Stimulated activated CD8-positive, alpha-beta memory T cell treated with anti-CD3 and anti-CD28 coated beads, Interleukin-12 subunit alpha, Interleukin-12 subunit beta, amount 100 ng/mL, for 24 hours (primary cell): Measurements from ENCODE around the gene ZC3HAV1.
"Not testable (repeated sequence)": the region's sequence is repeated elsewhere in the genome, so short reads cannot be mapped to it uniquely, and the experiment has no call there.

Source experiments
- DNase-seq: peaks from one replicate; pipeline ENCODE4 v3.0.0-alpha.2; 2020; ENCODE audit errors: extremely low read depth

The ZC3HAV1 gene

GRCh38 chr7:139086454-139086853 is 23.1 kb downstream of the ZC3HAV1 start:
- no peak for DNase-seq

GRCh38 chr7:139084709-139085108 is 24.8 kb downstream of the ZC3HAV1 start:
- DNase-seq = no peak

GRCh38 chr7:139081584-139081983 is 27.9 kb downstream of the ZC3HAV1 start:
- DNase-seq = no peak

GRCh38 chr7:139080905-139081304 is 28.6 kb downstream of the ZC3HAV1 start:
- DNase-seq = no peak

- no peak for DNase-seq
Measured at GRCh38 chr7:139079861-139080260, 29.7 kb downstream of the ZC3HAV1 start.

- DNase-seq = no peak
Measured at GRCh38 chr7:139078911-139079310, 30.6 kb downstream of the ZC3HAV1 start.

- DNase-seq = no peak
Measured at GRCh38 chr7:139078399-139078798, 31.1 kb downstream of the ZC3HAV1 start.

GRCh38 chr7:139077706-139078105 is 31.8 kb downstream of the ZC3HAV1 start:
- not testable (repeated sequence) for DNase-seq

- DNase-seq = no peak
Measured at GRCh38 chr7:139075871-139076686, 33.4 kb downstream of the ZC3HAV1 start.

GRCh38 chr7:139075031-139075652 is 34.4 kb downstream of the ZC3HAV1 start:
- no peak for DNase-seq

- no peak for DNase-seq
Measured at GRCh38 chr7:139072796-139073195, 36.7 kb downstream of the ZC3HAV1 start.

GRCh38 chr7:139071680-139072079 is 37.8 kb downstream of the ZC3HAV1 start:
- DNase-seq = no peak

GRCh38 chr7:139068544-139069399 is 40.7 kb downstream of the ZC3HAV1 start:
- no peak for DNase-seq

GRCh38 chr7:139066315-139066714 is 43.2 kb downstream of the ZC3HAV1 start:
- DNase-seq = no peak

- DNase-seq = no peak
Measured at GRCh38 chr7:139065323-139065722, 44.2 kb downstream of the ZC3HAV1 start.

- DNase-seq = no peak
Measured at GRCh38 chr7:139061416-139061815, 48.1 kb downstream of the ZC3HAV1 start.

GRCh38 chr7:139060695-139061237 is 48.8 kb downstream of the ZC3HAV1 start:
- no peak for DNase-seq

GRCh38 chr7:139059905-139060304 is 49.6 kb downstream of the ZC3HAV1 start:
- DNase-seq = no peak

- no peak for DNase-seq
Measured at GRCh38 chr7:139058943-139059342, 50.6 kb downstream of the ZC3HAV1 start.

GRCh38 chr7:139055674-139056073 is 53.8 kb downstream of the ZC3HAV1 start:
- DNase-seq = no peak

- DNase-seq = not testable (repeated sequence)
Measured at GRCh38 chr7:139054656-139055055, 54.9 kb downstream of the ZC3HAV1 start.

GRCh38 chr7:139054101-139054500 is 55.4 kb downstream of the ZC3HAV1 start:
- DNase-seq = no peak
